Stomach (tissue), 9 donors: Measurements from ENCODE around the gene PBXIP1. TPM values are rescaled to one million over a fixed set of nuclear protein-coding genes. Genes with fewer than 3 reads are reported as not detected.

Experiments used
- DNase-seq, 2 donors: peaks; one replicate each; pipeline versions ENCODE4 v3.0.0 to v3.0.0-alpha.2; 2013 to 2019
- H3K27ac ChIP-seq, 5 donors: fragments of 200-600 bp in 4 of 5; sonication (generic) in 4 of 5; one replicate each; pipeline ENCODE4 v1.5.1; 2013 to 2019; ENCODE audit warnings: mild to moderate bottlenecking in 1 of 5, moderate library complexity in 1 of 5
- H3K27me3 ChIP-seq, 3 donors: fragments of 200-600 bp; sonication (generic); one replicate each; pipeline ENCODE4 v1.5.1; 2017 to 2019; ENCODE audit warnings: mixed run types in 1 of 3
- H3K36me3 ChIP-seq, 4 donors: fragments of 200-600 bp; sonication (generic); 1 replicate in 3 of 4; 2 replicates in 1 of 4; pipeline ENCODE4 v1.5.1; 2016 to 2019
- H3K4me1 ChIP-seq, 4 donors: fragments of 200-600 bp; sonication (generic); one replicate each; pipeline ENCODE4 v1.5.1; 2016 to 2019
- H3K4me3 ChIP-seq, 4 donors: fragments of 200-600 bp; sonication (generic) in 3 of 4; one replicate each; pipeline ENCODE4 v1.5.1; 2016 to 2019; ENCODE audit warnings: mild to moderate bottlenecking in 1 of 4
- H3K9me3 ChIP-seq, 4 donors: fragments of 200-600 bp; sonication (generic); one replicate each; pipeline ENCODE4 v1.5.1; 2016 to 2019
- CTCF ChIP-seq, 7 experiments: fragments of 450-650 bp in 4 of 7; fragments of 200-600 bp in 3 of 7; sonication (generic) in 3 of 7; IDR thresholded peaks; one replicate each; pipeline ENCODE4 v1.5.1; 2016 to 2019; ENCODE audit warnings: antibody characterized with exemption in 7 of 7, control low read depth in 2 of 7, mild to moderate bottlenecking in 1 of 7
- EP300 ChIP-seq: sonication (generic); formaldehyde crosslinking; IDR thresholded peaks from one replicate; pipeline ENCODE4 v1.6.1; 2017; ENCODE audit warnings: antibody characterized with exemption
- POLR2A ChIP-seq, 4 donors: fragments of 450-650 bp; IDR thresholded peaks; one replicate each; pipeline ENCODE4 v1.6.1; 2016; ENCODE audit warnings: antibody characterized with exemption in 4 of 4, control low read depth in 2 of 4, mild to moderate bottlenecking in 1 of 4, moderate library complexity in 1 of 4
- POLR2AphosphoS5 ChIP-seq, 3 donors: sonication (generic); formaldehyde crosslinking; IDR thresholded peaks; one replicate each; pipeline ENCODE4 v1.6.1; 2016; ENCODE audit warnings: antibody characterized with exemption in 3 of 3
- WGBS, 5 donors: extraction: QIAGEN DNeasy Blood & Tissue Kit in 3 of 5; methylation state at CpG; one replicate each; pipeline versions ENCODE4 v1.1.5 to v1.1.7; 2013 to 2018; 5-methylcytosine and 5-hydroxymethylcytosine counted together
- intact Hi-C: fragments of 100-400 bp; cut with DNase I; formaldehyde crosslinking; loops from one replicate; pipeline ENCODE4 v1.15.1; 2023; ENCODE audit warnings: low total_unique reads
- polyA plus RNA-seq, 3 donors: library from polyadenylated mRNA; stranded (reverse); fragments of 200-250 nt; gene quantifications; one replicate each; pipeline ENCODE4 v1.2.3, GENCODE V29; 2013
- total RNA-seq, 5 donors: library from RNA; depleted of rRNA; stranded (reverse); fragments of >200 nt; gene quantifications; one replicate each; pipeline versions ENCODE4 v1.1.0 to v1.2.3, GENCODE V29; 2014 to 2016
- donor health status: healthy with polysubstance abuse.
- donor health status: Bipolar disorder and iron deficiency.
- donor health status: healthy.

The PBXIP1 gene
- total and polyA plus RNA-seq, 8 donors: 19.7 to 123 (median 71.7) TPM

GRCh38 chr1:154973344-154974101 lies 17.6 kb upstream of the PBXIP1 start:
- TF ChIP-seq CTCF (IDR thresholded peaks at IDR 0.05): peak in 1 of 7 experiments; percentile 31
- peak; percentile 51 to 88 (median 88) for TF ChIP-seq POLR2AphosphoS5 (IDR thresholded peaks at IDR 0.05)
- TF ChIP-seq EP300: no peak
- DNase-seq: peak; percentile 98
- H3K4me1 ChIP-seq: peaks cover 50 to 65% (median 56%) of the 10 kb centered on the region in 4 donors
- no peaks in the 10 kb centered on the region for H3K27me3 ChIP-seq
- H3K4me3 ChIP-seq: peak overlapping the region; percentile 64 to 70 (median 68)
- peak overlapping the region; percentile 96 to 100 (median 99) for H3K27ac ChIP-seq
- peaks cover 0 to 20% (median 13%) of the 10 kb centered on the region in 4 donors for H3K36me3 ChIP-seq
- intact Hi-C loops: no loop called here
- H3K9me3 ChIP-seq: no peaks in the 10 kb centered on the region
- WGBS, 5 donors: 3 to 7% (median 5%) methylated on average over 37 of the region's 37 CpGs

- Histone ChIP-seq H3K4me3 (peak overlapping the region; percentile 64 to 70 (median 68)), H3K36me3 (peaks cover 3 to 23% (median 16%) of the 10 kb centered on the region in 4 donors), H3K27me3 (no peaks in the 10 kb centered on the region), H3K9me3 (no peaks in the 10 kb centered on the region), H3K27ac (peak overlapping the region; percentile 96 to 100 (median 99)), H3K4me1 (peaks cover 53 to 73% (median 59%) of the 10 kb centered on the region in 4 donors)
- TF ChIP-seq CTCF (IDR thresholded peaks at IDR 0.05): no peak
- TF ChIP-seq EP300: peak; percentile 67
- peak; percentile 44 to 90 (median 88) for TF ChIP-seq POLR2AphosphoS5 (IDR thresholded peaks at IDR 0.05)
- intact Hi-C loops: no loop called here
- 15 to 29% (median 19%) methylated on average over 18 of the region's 18 CpGs for WGBS, 5 donors
- peak; percentile 83 to 90 for DNase-seq
Measured at GRCh38 chr1:154972517-154973343, 16.8 kb upstream of the PBXIP1 start.

GRCh38 chr1:154972213-154972516 lies 16.3 kb upstream of the PBXIP1 start:
- Histone ChIP-seq H3K4me1 (peaks cover 53 to 79% (median 65%) of the 10 kb centered on the region in 4 donors), H3K36me3 (peaks cover 9 to 28% (median 22%) of the 10 kb centered on the region in 4 donors), H3K27me3 (no peaks in the 10 kb centered on the region), H3K4me3 (peak overlapping the region in 3 of 4 donors; percentile 7 to 70 (median 64)), H3K27ac (peak overlapping the region; percentile 96 to 100 (median 99)), H3K9me3 (no peaks in the 10 kb centered on the region)
- TF ChIP-seq EP300 (no peak), CTCF (IDR thresholded peaks at IDR 0.05) (no peak), POLR2A (IDR thresholded peaks at IDR 0.05) (no peak), POLR2AphosphoS5 (IDR thresholded peaks at IDR 0.05) (no peak)
- 51 to 59% (median 51%) methylated on average over 3 of the region's 3 CpGs for WGBS, 5 donors
- no peak for DNase-seq
- intact Hi-C loops: no loop called here

- H3K4me3 ChIP-seq: peak overlapping the region; percentile 42 to 64 (median 43)
- peak; percentile 8 to 50 for DNase-seq
- 24 to 40% (median 30%) methylated on average over 10 of the region's 10 CpGs for WGBS, 5 donors
- TF ChIP-seq POLR2AphosphoS5 (IDR thresholded peaks at IDR 0.05) (peak in 1 of 3 donors; percentile 9), CTCF (IDR thresholded peaks at IDR 0.05) (no peak)
- H3K36me3 ChIP-seq: peaks cover 15 to 35% (median 29%) of the 10 kb centered on the region in 4 donors
- peaks cover 49 to 83% (median 68%) of the 10 kb centered on the region in 4 donors for H3K4me1 ChIP-seq
- intact Hi-C loops: no loop called here
- no peaks in the 10 kb centered on the region for H3K27me3 ChIP-seq
- peak overlapping the region; percentile 82 to 100 (median 99) for H3K27ac ChIP-seq
- no peaks in the 10 kb centered on the region for H3K9me3 ChIP-seq
Measured at GRCh38 chr1:154971341-154971998, 15.6 kb upstream of the PBXIP1 start.
